ENCODE data around the gene APOBEC3B. TPM values are rescaled to one million over a fixed set of nuclear protein-coding genes. Genes with fewer than 3 reads are reported as not detected.
"Not testable (repeated sequence)": the region's sequence is repeated elsewhere in the genome, so short reads cannot be mapped to it uniquely, and the experiment has no call there.

The APOBEC3B gene
- total RNA-seq, 1 experiment from 2014 or later, result 13.6 TPM

- DNase-seq (ENCODE audit: low spot score), result not testable (repeated sequence)
Measured at GRCh38 chr22:39031434-39032295, 49.5 kb downstream of the APOBEC3B start.

GRCh38 chr22:39037071-39037470 is 54.9 kb downstream of the APOBEC3B start:
- DNase-seq (ENCODE audit: low spot score), result not testable (repeated sequence)

DNA sequence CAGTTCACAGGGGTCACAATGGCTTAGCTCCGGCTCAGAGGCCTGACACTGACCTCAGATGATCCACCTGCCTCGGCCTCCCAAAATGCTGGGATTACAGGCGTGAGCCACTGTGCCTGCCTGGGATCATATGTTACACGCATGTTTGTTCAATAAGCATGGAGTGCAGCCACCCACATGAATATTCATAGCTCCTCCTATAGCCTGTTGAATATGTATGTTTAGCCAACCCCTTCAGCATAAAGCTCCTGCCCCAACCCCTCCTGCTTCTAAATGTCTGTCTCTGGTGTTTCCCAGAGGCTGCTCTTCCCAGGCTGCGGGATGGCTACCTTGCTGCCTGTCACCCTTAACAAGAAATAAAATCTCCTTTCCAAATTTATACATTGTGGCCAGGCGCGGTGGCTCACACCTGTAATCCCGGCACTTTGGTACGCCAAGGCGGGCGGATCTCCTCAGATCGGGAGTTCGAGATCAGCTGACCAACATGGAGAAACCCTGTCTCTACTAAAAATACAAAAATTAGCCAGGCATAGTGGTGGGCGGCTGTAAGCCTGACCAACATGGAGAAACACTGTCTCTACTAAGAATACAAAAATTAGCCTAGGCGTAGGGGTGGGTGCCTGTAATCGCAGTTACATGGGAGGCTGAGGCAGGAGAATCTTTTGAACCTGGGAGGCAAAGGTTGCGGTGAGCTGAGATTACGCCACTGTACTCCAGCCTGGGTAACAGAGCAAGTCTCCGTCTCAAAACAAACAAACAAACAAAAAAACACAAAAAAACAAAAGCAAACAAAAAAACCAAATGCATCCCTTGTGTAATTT is 57.4 kb downstream of the APOBEC3B start:
- no peak for DNase-seq (ENCODE audit: low spot score)

DNA sequence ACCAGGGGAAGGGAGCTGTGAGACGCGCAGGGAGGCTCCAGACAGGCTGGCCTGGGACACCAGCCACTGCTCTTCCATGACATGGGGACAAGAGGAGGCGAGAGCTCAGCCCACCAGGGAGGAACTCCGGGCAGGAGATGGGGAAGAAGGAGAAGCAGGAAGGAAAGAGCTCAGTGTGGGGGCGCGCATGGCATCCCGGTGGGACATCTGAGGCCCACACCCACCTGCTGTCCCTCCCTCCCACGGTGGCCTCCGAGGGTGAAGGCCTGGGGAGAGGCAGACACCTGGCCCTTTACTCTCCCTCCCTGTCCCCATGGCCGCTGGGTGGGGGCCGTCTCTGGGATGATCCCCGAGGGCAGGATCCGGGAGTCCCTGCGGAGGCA is 58.0 kb downstream of the APOBEC3B start:
- DNase-seq (ENCODE audit: low spot score), result not testable (repeated sequence)

DNA sequence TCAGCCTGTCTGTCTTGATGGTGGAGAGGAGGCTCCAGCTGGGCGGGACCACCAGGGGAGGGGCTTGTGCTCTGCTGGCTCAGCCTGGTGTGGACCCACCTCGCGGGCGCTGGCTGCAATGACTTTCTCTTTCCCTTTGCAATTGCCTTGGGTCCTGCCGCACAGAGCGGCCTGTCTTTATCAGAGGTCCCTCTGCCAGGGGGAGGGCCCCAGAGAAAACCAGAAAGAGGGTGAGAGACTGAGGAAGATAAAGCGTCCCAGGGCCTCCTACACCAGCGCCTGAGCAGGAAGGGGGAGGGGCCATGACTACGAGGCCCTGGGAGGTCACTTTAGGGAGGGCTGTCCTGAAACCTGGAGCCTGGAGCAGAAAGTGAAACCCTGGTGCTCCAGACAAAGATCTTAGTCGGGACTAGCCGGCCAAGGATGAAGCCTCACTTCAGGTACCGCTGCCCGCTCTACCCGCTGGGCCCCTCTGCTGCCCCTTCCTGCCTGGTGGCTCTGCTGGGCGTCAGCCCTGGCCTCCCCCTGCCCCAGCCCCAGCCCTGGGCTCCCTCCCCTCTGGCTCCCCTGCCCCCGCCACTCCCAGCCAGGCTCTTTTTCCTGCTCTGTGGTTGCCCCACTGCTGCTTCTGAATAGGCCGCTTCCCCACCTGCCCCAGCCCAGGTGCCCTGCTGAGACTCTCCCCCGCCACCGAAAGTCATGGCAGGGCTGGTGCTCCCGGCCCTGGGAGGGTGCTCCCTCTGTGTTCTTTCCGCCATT is 58.6 kb downstream of the APOBEC3B start, which contains the start of gene APOBEC3F:
APOBEC3F (plus strand) TSS at position 327 of the 759 bp plus-strand sequence; CDS start at position 424, 97 bp downstream.
- peak; percentile 33 for DNase-seq (ENCODE audit: low spot score)

DNA sequence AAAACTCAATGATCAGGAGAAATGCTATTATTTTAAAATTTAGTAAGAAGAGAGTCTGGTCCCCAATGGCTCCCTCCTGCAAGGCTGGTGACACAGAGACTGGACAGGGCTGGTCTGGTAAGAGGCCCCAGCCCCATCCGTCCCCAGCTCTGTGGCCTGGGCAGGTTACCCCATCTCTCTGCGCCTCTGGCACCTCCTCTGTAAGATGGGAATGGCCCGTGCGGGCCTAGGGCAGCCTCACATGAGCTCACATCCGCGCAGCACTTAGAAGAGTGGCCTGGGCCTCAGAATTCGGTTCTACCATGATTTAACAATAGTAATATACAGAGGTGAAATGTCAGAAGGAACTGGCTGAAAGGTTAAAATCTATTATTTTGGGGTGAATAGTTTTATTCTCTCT is 59.8 kb downstream of the APOBEC3B start:
- DNase-seq (ENCODE audit: low spot score), result no peak

Other genes starting within 250 kb of the APOBEC3B start
- gene SUN2, start 226.3 kb upstream of the APOBEC3B start, total RNA-seq (2014; rRNA removed; shearing (Covaris generic)), result 42.0 and 57.2 TPM in 2 replicates
- 6.4 and 6.6 TPM in 2 replicates for gene DNAL4, start 188.2 kb upstream of the APOBEC3B start, total RNA-seq (2014; rRNA removed; shearing (Covaris generic))
- 3.1 and 4.1 TPM in 2 replicates for gene NPTXR, start 138.3 kb upstream of the APOBEC3B start, total RNA-seq (2014; rRNA removed; shearing (Covaris generic))
- 19.6 and 21.5 TPM in 2 replicates for gene CBX6, start 110.1 kb upstream of the APOBEC3B start, total RNA-seq (2014; rRNA removed; shearing (Covaris generic))
- not detected in 2 replicates for gene APOBEC3A, start 24.7 kb upstream of the APOBEC3B start, total RNA-seq (2014; rRNA removed; shearing (Covaris generic))
- gene APOBEC3C, start 31.9 kb downstream of the APOBEC3B start, total RNA-seq (2014; rRNA removed; shearing (Covaris generic)), result 7.2 and 8.0 TPM in 2 replicates
- 0.84 and 1.1 TPM in 2 replicates for gene APOBEC3D, start 38.8 kb downstream of the APOBEC3B start, total RNA-seq (2014; rRNA removed; shearing (Covaris generic))
- 1.7 and 9.2 TPM in 2 replicates for gene APOBEC3F, start 58.5 kb downstream of the APOBEC3B start, total RNA-seq (2014; rRNA removed; shearing (Covaris generic))
- gene APOBEC3G, start 94.9 kb downstream of the APOBEC3B start, total RNA-seq (2014; rRNA removed; shearing (Covaris generic)), result 23.6 and 31.9 TPM in 2 replicates
- gene APOBEC3H, start 114.9 kb downstream of the APOBEC3B start, total RNA-seq (2014; rRNA removed; shearing (Covaris generic)), result 1.4 and 2.6 TPM in 2 replicates
- 0.37 and 1.7 TPM in 2 replicates for gene CBX7, start 170.3 kb downstream of the APOBEC3B start, total RNA-seq (2014; rRNA removed; shearing (Covaris generic))

Measured in H4 (cell line).